Endothelial cell (in vitro differentiated cells): ENCODE results near the gene LRCH3. TPM values are rescaled to one million over a fixed set of nuclear protein-coding genes. Genes with fewer than 3 reads are reported as not detected.

Experiments used
- DNase-seq: peaks from one replicate; pipeline ENCODE4 v3.0.0; 2021; ENCODE audit warnings: low spot score
- H3K27ac Mint-ChIP-seq: one replicate; pipeline ENCODE4 v1.8.0; 2021; ENCODE audit warnings: mixed read lengths, inconsistent platforms; ENCODE audit not compliant: unreplicated experiment
- H3K27me3 Mint-ChIP-seq: one replicate; pipeline ENCODE4 v1.8.0; 2021; ENCODE audit warnings: mild to moderate bottlenecking, moderate library complexity, mixed read lengths, inconsistent platforms; ENCODE audit not compliant: unreplicated experiment
- H3K36me3 Mint-ChIP-seq: one replicate; pipeline ENCODE4 v1.8.0; 2021; ENCODE audit warnings: mild to moderate bottlenecking, low read depth, mixed read lengths, inconsistent platforms; ENCODE audit not compliant: unreplicated experiment
- H3K4me1 Mint-ChIP-seq: one replicate; pipeline ENCODE4 v1.8.0; 2021; ENCODE audit warnings: mild to moderate bottlenecking, mixed read lengths, inconsistent platforms; ENCODE audit not compliant: unreplicated experiment
- H3K4me3 Mint-ChIP-seq: one replicate; pipeline ENCODE4 v1.8.0; 2021; ENCODE audit warnings: mild to moderate bottlenecking, mixed read lengths, inconsistent platforms; ENCODE audit not compliant: unreplicated experiment
- H3K9me3 Mint-ChIP-seq: one replicate; pipeline ENCODE4 v1.8.0; 2021; ENCODE audit warnings: mixed read lengths, inconsistent platforms; ENCODE audit not compliant: unreplicated experiment
- total RNA-seq: library from RNA; stranded (reverse); fragmentation: NEBNext Ultra II Directional; extraction: Animal tissue kit (Norgen Biotek cat#: 25700); gene quantifications from one replicate; pipeline ENCODE4 v1.2.1, GENCODE V29; 2021; ENCODE audit not compliant: unreplicated experiment
- TF ChIP-seq, protein P1 (sequence below): fragments of 200-600 bp; sonication (generic); IDR thresholded peaks from one replicate; pipeline ENCODE4 v1.5.0; 2021; ENCODE audit warnings: antibody characterized with exemption; ENCODE audit not compliant: unreplicated experiment

Gene LRCH3
- total RNA-seq, 1 donor from 2014 or later = 62.2 TPM

GRCh38 chr3:197761784-197762183 is 29.3 kb upstream of the LRCH3 start:
- Mint-ChIP-seq H3K27me3 (no peaks in the 10 kb centered on the region), H3K4me3 (no peak overlapping the region), H3K4me1 (no peaks in the 10 kb centered on the region), H3K9me3 (no peaks in the 10 kb centered on the region), H3K36me3 (peaks cover 9% of the 10 kb centered on the region), H3K27ac (no peak overlapping the region)
- DNase-seq = no peak
- TF ChIP-seq, protein P1, sequence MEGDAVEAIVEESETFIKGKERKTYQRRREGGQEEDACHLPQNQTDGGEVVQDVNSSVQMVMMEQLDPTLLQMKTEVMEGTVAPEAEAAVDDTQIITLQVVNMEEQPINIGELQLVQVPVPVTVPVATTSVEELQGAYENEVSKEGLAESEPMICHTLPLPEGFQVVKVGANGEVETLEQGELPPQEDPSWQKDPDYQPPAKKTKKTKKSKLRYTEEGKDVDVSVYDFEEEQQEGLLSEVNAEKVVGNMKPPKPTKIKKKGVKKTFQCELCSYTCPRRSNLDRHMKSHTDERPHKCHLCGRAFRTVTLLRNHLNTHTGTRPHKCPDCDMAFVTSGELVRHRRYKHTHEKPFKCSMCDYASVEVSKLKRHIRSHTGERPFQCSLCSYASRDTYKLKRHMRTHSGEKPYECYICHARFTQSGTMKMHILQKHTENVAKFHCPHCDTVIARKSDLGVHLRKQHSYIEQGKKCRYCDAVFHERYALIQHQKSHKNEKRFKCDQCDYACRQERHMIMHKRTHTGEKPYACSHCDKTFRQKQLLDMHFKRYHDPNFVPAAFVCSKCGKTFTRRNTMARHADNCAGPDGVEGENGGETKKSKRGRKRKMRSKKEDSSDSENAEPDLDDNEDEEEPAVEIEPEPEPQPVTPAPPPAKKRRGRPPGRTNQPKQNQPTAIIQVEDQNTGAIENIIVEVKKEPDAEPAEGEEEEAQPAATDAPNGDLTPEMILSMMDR = no peak

- Mint-ChIP-seq H3K4me1 (no peaks in the 10 kb centered on the region), H3K27ac (no peak overlapping the region), H3K36me3 (peaks cover 37% of the 10 kb centered on the region), H3K9me3 (no peaks in the 10 kb centered on the region), H3K27me3 (no peaks in the 10 kb centered on the region), H3K4me3 (no peak overlapping the region)
- TF ChIP-seq, protein P1 = no peak
- no peak for DNase-seq
Measured at GRCh38 chr3:197775317-197775716, 15.7 kb upstream of the LRCH3 start.

- H3K4me1 Mint-ChIP-seq = peaks cover 6% of the 10 kb centered on the region
Measured at GRCh38 chr3:197782230-197782629, 8.8 kb upstream of the LRCH3 start.

DNA sequence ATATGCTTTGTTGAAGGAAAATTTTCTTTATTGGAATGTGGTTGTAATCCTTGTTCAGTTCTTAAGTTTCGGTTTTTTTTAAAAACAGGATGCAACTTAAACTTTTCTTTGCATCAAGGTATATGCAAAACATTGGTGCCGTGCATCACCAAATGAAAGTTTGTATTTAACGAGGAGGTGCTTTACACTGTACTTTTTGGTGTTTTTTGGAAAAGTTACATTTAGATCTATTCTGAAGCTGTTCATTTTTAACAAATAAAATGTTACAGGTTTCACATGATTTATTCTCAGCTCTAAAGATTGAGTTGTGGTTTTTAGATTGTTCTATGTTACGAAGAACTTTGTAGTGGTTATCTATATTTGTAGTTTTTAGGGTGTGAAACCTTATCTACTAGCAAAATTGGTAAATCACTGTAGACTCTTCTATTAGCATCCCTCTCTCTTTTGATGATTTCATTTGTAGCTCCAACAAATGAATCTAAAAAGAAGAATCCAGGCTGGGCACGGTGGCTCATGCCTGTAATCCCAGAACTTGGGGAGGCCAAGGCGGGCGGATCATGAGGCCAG is 7.0 kb upstream of the LRCH3 start:
- DNase-seq = no peak
- Mint-ChIP-seq H3K27me3 (no peaks in the 10 kb centered on the region), H3K4me3 (no peak overlapping the region), H3K27ac (no peak overlapping the region), H3K9me3 (no peaks in the 10 kb centered on the region), H3K36me3 (peaks cover 16% of the 10 kb centered on the region), H3K4me1 (peaks cover 12% of the 10 kb centered on the region)
- TF ChIP-seq, protein P1 = no peak

More at GRCh38 chr3:197782230-197782629, 8.8 kb upstream of the LRCH3 start:
- H3K4me3 Mint-ChIP-seq = no peak overlapping the region
- no peaks in the 10 kb centered on the region for H3K9me3 Mint-ChIP-seq
- peaks cover 21% of the 10 kb centered on the region for H3K36me3 Mint-ChIP-seq
- no peaks in the 10 kb centered on the region for H3K27me3 Mint-ChIP-seq
- TF ChIP-seq, protein P1 = no peak
- peak overlapping the region; percentile 32 for H3K27ac Mint-ChIP-seq
- DNase-seq = no peak

DNA sequence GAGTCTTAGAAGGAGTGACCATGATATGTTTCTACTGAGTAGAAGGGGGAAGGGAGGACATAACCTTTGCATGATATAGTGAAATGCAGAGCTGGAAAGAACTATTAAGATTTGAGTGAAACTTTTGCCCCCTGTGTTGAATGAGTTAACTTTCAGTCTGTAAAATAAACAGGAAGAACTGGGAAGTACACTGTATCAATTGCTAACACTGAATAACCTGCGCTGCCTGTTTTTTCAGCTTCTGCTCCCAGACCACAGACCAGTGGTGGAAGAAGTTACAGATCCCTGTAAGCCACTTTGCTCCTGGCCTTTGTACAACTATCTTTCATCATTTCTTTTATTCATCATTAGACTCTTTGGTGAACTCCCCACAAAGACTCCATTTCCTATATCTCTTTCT is 3.6 kb upstream of the LRCH3 start:
- H3K9me3 Mint-ChIP-seq = no peaks in the 10 kb centered on the region
- no peak overlapping the region for H3K4me3 Mint-ChIP-seq
- DNase-seq = no peak
- H3K36me3 Mint-ChIP-seq = peaks cover 12% of the 10 kb centered on the region
- H3K27me3 Mint-ChIP-seq = peaks cover 4% of the 10 kb centered on the region
- TF ChIP-seq, protein P1 = no peak
- peak overlapping the region; percentile 62 for H3K27ac Mint-ChIP-seq
- peaks cover 14% of the 10 kb centered on the region for H3K4me1 Mint-ChIP-seq
